HG02678 (cell line): ENCODE measurements around the gene PXYLP1.

Experiments used
- ATAC-seq: cut with Tn5 transposase; IDR thresholded peaks from one replicate; pipeline ENCODE4 v1.9.1; 2021; ENCODE audit warnings: mild to moderate bottlenecking, moderate library complexity; ENCODE audit not compliant: unreplicated experiment

The PXYLP1 gene

GRCh38 chr3:141320399-141321108, 88.9 kb downstream of the PXYLP1 start:
- no peak for ATAC-seq

- ATAC-seq = no peak
Observed at GRCh38 chr3:141321109-141321497, 89.5 kb downstream of the PXYLP1 start.

- ATAC-seq = no peak
Observed at GRCh38 chr3:141323936-141324704, 92.5 kb downstream of the PXYLP1 start.

- ATAC-seq = no peak
Observed at GRCh38 chr3:141326123-141326522, 94.5 kb downstream of the PXYLP1 start.

- ATAC-seq = no peak
Observed at GRCh38 chr3:141326626-141327025, 95.0 kb downstream of the PXYLP1 start.

- ATAC-seq = peak; percentile 62
Observed at GRCh38 chr3:141328286-141329166, 96.9 kb downstream of the PXYLP1 start.

GRCh38 chr3:141330235-141330634, 98.6 kb downstream of the PXYLP1 start:
- no peak for ATAC-seq

- ATAC-seq = no peak
Observed at GRCh38 chr3:141330718-141331376, 99.2 kb downstream of the PXYLP1 start.

GRCh38 chr3:141331377-141332318, 100.0 kb downstream of the PXYLP1 start:
- peak; percentile 37 for ATAC-seq

- no peak for ATAC-seq
Observed at GRCh38 chr3:141332416-141332815, 100.8 kb downstream of the PXYLP1 start.

- no peak for ATAC-seq
Observed at GRCh38 chr3:141333836-141334626, 102.4 kb downstream of the PXYLP1 start.

GRCh38 chr3:141334627-141335250, 103.1 kb downstream of the PXYLP1 start:
- no peak for ATAC-seq

- ATAC-seq = no peak
Observed at GRCh38 chr3:141335531-141336061, 104.0 kb downstream of the PXYLP1 start.

- peak; percentile 91 for ATAC-seq
Observed at GRCh38 chr3:141336672-141337522, 105.3 kb downstream of the PXYLP1 start.

GRCh38 chr3:141337523-141337854, 105.9 kb downstream of the PXYLP1 start:
- no peak for ATAC-seq

GRCh38 chr3:141337991-141338390, 106.4 kb downstream of the PXYLP1 start:
- no peak for ATAC-seq

- no peak for ATAC-seq
Observed at GRCh38 chr3:141338881-141339280, 107.3 kb downstream of the PXYLP1 start.
